HEK293 (cell line): Measurements from ENCODE around the gene ZSWIM1.

Source experiments
- CTCF ChIP-seq: fragments of 450-650 bp; formaldehyde crosslinking; IDR thresholded peaks from 2 replicates; pipeline ENCODE4 v1.5.1; 2016; ENCODE audit warnings: missing biosample characterization, missing genetic modification characterization
- KLF16 ChIP-seq: fragments of 450-650 bp; formaldehyde crosslinking; IDR thresholded peaks from 2 replicates; pipeline ENCODE4 v1.5.1; 2017; ENCODE audit warnings: missing biosample characterization, missing genetic modification characterization
- KLF17 ChIP-seq: fragments of 450-650 bp; formaldehyde crosslinking; IDR thresholded peaks from 2 replicates; pipeline ENCODE4 v1.5.1; 2016; ENCODE audit warnings: missing biosample characterization, missing genetic modification characterization
- KLF7 ChIP-seq: fragments of 450-650 bp; formaldehyde crosslinking; IDR thresholded peaks from 2 replicates; pipeline ENCODE4 v1.5.1; 2016; ENCODE audit warnings: missing biosample characterization, missing genetic modification characterization, borderline replicate concordance
- PRDM6 ChIP-seq: fragments of 450-650 bp; formaldehyde crosslinking; IDR thresholded peaks from 2 replicates; pipeline ENCODE4 v1.5.1; 2017; ENCODE audit warnings: missing biosample characterization, missing genetic modification characterization
- TCF7L2 ChIP-seq: IDR thresholded peaks from 2 replicates; pipeline ENCODE4 v1.6.1; 2011; ENCODE audit warnings: low read depth, mild to moderate bottlenecking, inconsistent platforms, low read length, moderate library complexity, borderline replicate concordance
- ZNF2 ChIP-seq: fragments of 450-650 bp; formaldehyde crosslinking; IDR thresholded peaks from 2 replicates; pipeline ENCODE4 v1.5.1; 2016; ENCODE audit warnings: missing biosample characterization, missing genetic modification characterization
- ZNF211 ChIP-seq: fragments of 450-650 bp; formaldehyde crosslinking; IDR thresholded peaks from 2 replicates; pipeline ENCODE4 v1.5.1; 2016; ENCODE audit warnings: low read depth, missing biosample characterization, missing genetic modification characterization
- ZNF776 ChIP-seq: fragments of 450-650 bp; formaldehyde crosslinking; IDR thresholded peaks from 2 replicates; pipeline ENCODE4 v1.5.0; 2017; ENCODE audit warnings: missing biosample characterization, missing genetic modification characterization, borderline replicate concordance
- ZNF791 ChIP-seq: fragments of 450-650 bp; formaldehyde crosslinking; IDR thresholded peaks from 2 replicates; pipeline ENCODE4 v1.5.1; 2016; ENCODE audit warnings: missing biosample characterization, missing genetic modification characterization

- TF ChIP-seq CTCF (tag by site-specific recombination) (no peak), ZNF791 (tag by site-specific recombination) (no peak), ZNF776 (no peak), ZNF211 (tag by site-specific recombination) (no peak), KLF17 (tag by site-specific recombination) (no peak), PRDM6 (no peak), TCF7L2 (no peak), KLF7 (tag by site-specific recombination) (no peak), KLF16 (tag by site-specific recombination) (no peak), ZNF2 (no peak)
These were observed 48.4 kb upstream of the ZSWIM1 start for GRCh38 chr20:45832619-45833018.
